ENCODE results near the gene INSL6.

DNA sequence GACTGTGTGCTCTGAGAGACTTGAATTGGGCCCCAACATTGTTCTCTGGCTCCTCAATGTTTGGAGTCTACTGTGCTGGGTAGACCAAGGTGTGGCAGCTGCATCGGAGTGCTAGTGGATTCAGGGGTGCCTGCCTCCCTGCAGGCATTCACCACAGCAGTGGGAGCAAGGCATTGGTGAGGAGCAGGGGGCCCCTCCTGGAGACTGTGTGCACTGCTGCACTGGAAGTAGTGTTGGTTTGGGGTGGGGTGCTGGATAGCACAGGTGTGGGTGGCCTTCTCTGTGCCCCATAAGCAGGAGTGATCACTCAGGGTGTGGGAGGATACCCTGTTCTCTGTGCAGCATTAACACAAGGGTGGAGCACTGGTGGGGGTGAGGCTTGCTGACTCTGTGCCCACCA is 39.2 kb downstream of the INSL6 start:
- TF ChIP-seq, protein P1, sequence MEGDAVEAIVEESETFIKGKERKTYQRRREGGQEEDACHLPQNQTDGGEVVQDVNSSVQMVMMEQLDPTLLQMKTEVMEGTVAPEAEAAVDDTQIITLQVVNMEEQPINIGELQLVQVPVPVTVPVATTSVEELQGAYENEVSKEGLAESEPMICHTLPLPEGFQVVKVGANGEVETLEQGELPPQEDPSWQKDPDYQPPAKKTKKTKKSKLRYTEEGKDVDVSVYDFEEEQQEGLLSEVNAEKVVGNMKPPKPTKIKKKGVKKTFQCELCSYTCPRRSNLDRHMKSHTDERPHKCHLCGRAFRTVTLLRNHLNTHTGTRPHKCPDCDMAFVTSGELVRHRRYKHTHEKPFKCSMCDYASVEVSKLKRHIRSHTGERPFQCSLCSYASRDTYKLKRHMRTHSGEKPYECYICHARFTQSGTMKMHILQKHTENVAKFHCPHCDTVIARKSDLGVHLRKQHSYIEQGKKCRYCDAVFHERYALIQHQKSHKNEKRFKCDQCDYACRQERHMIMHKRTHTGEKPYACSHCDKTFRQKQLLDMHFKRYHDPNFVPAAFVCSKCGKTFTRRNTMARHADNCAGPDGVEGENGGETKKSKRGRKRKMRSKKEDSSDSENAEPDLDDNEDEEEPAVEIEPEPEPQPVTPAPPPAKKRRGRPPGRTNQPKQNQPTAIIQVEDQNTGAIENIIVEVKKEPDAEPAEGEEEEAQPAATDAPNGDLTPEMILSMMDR (IDR thresholded peaks at IDR 0.05), result no peak
- TF ChIP-seq POLR2A (IDR thresholded peaks at IDR 0.05), result no peak

All from esophagus squamous epithelium (tissue), 4 donors.